A673 (cell line): ENCODE results near the gene WDR41. TPM values are rescaled to one million over a fixed set of nuclear protein-coding genes. Genes with fewer than 3 reads are reported as not detected.

Experiments used
- BruUV-seq: library from RNA; stranded (reverse); fragments of 400-500 nt; replicated peaks from 2 replicates; lab custom pipeline; 2021; lab: Mats Ljungman, UMichigan
- CTCF ChIA-PET: fragments of 300-600 bp; sonication (Branson Sonifier 250); formaldehyde crosslinking; loops from one replicate; lab custom pipeline; 2022; ENCODE audit warnings: antibody characterized with exemption; lab: Charles Lee
- POLR2A ChIA-PET: fragments of 300-600 bp; sonication (Branson Sonifier 250); formaldehyde crosslinking; loops from one replicate; lab custom pipeline; 2022; ENCODE audit warnings: antibody characterized with exemption; ENCODE audit not compliant: low non-redundant PET; lab: Charles Lee
- DNase-seq: peaks from one replicate; pipeline ENCODE4 v3.0.0-alpha.2; 2015; ENCODE audit warnings: low spot score
- H3K27ac ChIP-seq: fragments of 200-600 bp; sonication (generic); 2 replicates; pipeline ENCODE4 v1.5.1; 2016; ENCODE audit warnings: mixed run types, low read depth, mild to moderate bottlenecking, mixed read lengths, antibody characterized with exemption, low read length; ENCODE audit not compliant: poor library complexity, severe bottlenecking
- H3K27me3 ChIP-seq: fragments of 200-600 bp; sonication (generic); replicated peaks from 2 replicates; pipeline ENCODE4 v1.6.1; 2017; ENCODE audit warnings: mixed run types, low read depth, mild to moderate bottlenecking, mixed read lengths, antibody characterized with exemption, low read length; ENCODE audit not compliant: insufficient read depth, poor library complexity
- H3K36me3 ChIP-seq: fragments of 200-600 bp; sonication (generic); 2 replicates; pipeline ENCODE4 v1.6.1; 2016; ENCODE audit warnings: mixed run types, mild to moderate bottlenecking, mixed read lengths, antibody characterized with exemption, low read length; ENCODE audit not compliant: insufficient read depth, poor library complexity, severe bottlenecking
- H3K4me1 ChIP-seq: fragments of 200-600 bp; sonication (generic); 2 replicates; pipeline ENCODE4 v1.6.1; 2017; ENCODE audit warnings: mixed run types, mild to moderate bottlenecking, mixed read lengths, antibody characterized with exemption, low read length; ENCODE audit not compliant: insufficient read depth, poor library complexity, severe bottlenecking
- H3K4me3 ChIP-seq: fragments of 200-600 bp; sonication (generic); 2 replicates; pipeline ENCODE4 v1.5.1; 2016; ENCODE audit warnings: low read depth, mixed run types, mild to moderate bottlenecking, mixed read lengths, low read length; ENCODE audit not compliant: poor library complexity, severe bottlenecking
- H3K9me3 ChIP-seq: fragments of 200-600 bp; sonication (generic); 2 replicates; pipeline ENCODE4 v1.6.1; 2016; ENCODE audit warnings: mixed run types, low read depth, mild to moderate bottlenecking, mixed read lengths, antibody characterized with exemption, low read length; ENCODE audit not compliant: poor library complexity, severe bottlenecking
- EZH2 ChIP-seq: fragments of 200-600 bp; sonication (generic); IDR thresholded peaks from 2 replicates; pipeline ENCODE4 v1.6.1; 2017; ENCODE audit warnings: borderline replicate concordance, low read depth, mild to moderate bottlenecking, mixed read lengths, antibody characterized with exemption, low read length; ENCODE audit not compliant: poor library complexity, severe bottlenecking
- intact Hi-C: fragments of 100-400 bp; cut with micrococcal nuclease; formaldehyde crosslinking; loops from one replicate; pipeline ENCODE4 v1.10.0; 2022; ENCODE audit not compliant: unreplicated experiment
- total RNA-seq: library from RNA; stranded (reverse); gene quantifications from 2 replicates; pipeline ENCODE4 v1.2.3, GENCODE V29; 2021
- TF ChIP-seq, protein P1 (sequence below): fragments of 300-800, 200-600 bp; sonication (generic); conservative IDR thresholded peaks from 2 replicates; pipeline ENCODE4 v1.5.1; 2017; ENCODE audit warnings: low read depth, mild to moderate bottlenecking, antibody characterized with exemption, low read length, moderate library complexity, mixed read lengths

Gene WDR41
- total RNA-seq, 1 experiment from 2014 or later: 30.4 TPM

DNA sequence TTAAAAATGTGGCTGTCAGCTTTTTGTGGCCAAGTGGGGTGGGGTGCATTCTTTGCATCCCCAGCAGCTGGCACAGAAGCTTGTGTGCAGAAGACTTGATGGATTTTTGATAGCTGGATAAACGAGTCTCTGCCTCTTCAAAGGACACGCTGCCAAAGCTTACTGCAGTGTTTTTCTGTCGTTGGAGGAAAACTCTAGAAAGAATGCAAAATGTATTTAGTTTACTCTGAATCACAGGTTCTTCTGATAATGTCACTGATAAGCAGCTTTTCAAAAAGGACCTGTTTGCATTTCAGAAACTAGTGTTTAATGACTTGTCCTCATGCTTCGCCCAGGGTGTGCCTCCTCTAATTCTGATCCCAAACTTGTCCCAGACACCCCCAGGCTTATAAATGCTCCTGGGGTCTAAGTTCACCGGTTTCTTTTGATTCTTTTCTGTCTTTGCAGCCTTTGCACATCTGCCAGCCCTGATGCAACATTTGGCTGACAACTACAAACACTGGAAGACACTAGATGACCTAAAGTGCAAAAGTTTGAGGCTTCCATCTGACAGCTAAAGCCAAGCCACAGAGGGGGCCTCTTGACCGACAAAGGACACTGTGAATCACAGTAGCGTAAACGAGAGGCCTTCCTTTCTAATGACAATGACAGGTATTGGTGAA lies 66.0 kb downstream of the WDR41 start:
- no peaks in the 10 kb centered on the region for H3K4me1 ChIP-seq
- intact Hi-C loops: no loop called here
- ChIA-PET CTCF (no interaction called here), POLR2A (no interaction called here)
- H3K36me3 ChIP-seq: no peaks in the 10 kb centered on the region
- no TSS peak for BruUV-seq
- no peak for TF ChIP-seq EZH2
- TF ChIP-seq, protein P1, sequence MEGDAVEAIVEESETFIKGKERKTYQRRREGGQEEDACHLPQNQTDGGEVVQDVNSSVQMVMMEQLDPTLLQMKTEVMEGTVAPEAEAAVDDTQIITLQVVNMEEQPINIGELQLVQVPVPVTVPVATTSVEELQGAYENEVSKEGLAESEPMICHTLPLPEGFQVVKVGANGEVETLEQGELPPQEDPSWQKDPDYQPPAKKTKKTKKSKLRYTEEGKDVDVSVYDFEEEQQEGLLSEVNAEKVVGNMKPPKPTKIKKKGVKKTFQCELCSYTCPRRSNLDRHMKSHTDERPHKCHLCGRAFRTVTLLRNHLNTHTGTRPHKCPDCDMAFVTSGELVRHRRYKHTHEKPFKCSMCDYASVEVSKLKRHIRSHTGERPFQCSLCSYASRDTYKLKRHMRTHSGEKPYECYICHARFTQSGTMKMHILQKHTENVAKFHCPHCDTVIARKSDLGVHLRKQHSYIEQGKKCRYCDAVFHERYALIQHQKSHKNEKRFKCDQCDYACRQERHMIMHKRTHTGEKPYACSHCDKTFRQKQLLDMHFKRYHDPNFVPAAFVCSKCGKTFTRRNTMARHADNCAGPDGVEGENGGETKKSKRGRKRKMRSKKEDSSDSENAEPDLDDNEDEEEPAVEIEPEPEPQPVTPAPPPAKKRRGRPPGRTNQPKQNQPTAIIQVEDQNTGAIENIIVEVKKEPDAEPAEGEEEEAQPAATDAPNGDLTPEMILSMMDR: no peak
- no peak overlapping the region for H3K4me3 ChIP-seq
- H3K27me3 ChIP-seq: no peaks in the 10 kb centered on the region
- H3K27ac ChIP-seq: no peak overlapping the region
- DNase-seq: no peak
- no peaks in the 10 kb centered on the region for H3K9me3 ChIP-seq

DNA sequence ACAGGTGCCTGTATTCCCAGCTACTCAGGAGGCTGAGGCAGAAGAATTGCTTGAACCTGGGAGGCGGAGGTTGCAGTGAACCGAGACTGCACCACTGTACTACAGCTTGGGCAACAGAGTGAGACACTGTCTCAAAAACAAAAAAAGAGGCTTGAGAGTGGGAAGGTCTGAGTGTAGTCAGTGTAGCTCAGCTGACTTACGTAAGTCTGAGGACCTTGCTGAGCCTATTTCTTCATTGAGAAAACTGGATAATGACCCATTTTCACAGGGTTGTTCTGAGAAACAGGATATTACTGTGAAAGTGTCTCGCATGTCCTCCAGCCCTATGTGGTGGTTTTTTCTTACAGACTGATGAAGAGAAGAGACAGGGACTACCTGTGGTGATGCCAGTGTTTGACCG lies 66.7 kb downstream of the WDR41 start:
- CTCF ChIA-PET: no interaction called here
- intact Hi-C loops: no loop called here
- no peak overlapping the region for H3K4me3 ChIP-seq
- BruUV-seq: no TSS peak
- POLR2A ChIA-PET: no interaction called here
- H3K27me3 ChIP-seq: no peaks in the 10 kb centered on the region
- no peaks in the 10 kb centered on the region for H3K36me3 ChIP-seq
- no peak for DNase-seq
- no peaks in the 10 kb centered on the region for H3K9me3 ChIP-seq
- H3K27ac ChIP-seq: no peak overlapping the region
- TF ChIP-seq, protein P1: no peak
- TF ChIP-seq EZH2: no peak
- no peaks in the 10 kb centered on the region for H3K4me1 ChIP-seq

DNA sequence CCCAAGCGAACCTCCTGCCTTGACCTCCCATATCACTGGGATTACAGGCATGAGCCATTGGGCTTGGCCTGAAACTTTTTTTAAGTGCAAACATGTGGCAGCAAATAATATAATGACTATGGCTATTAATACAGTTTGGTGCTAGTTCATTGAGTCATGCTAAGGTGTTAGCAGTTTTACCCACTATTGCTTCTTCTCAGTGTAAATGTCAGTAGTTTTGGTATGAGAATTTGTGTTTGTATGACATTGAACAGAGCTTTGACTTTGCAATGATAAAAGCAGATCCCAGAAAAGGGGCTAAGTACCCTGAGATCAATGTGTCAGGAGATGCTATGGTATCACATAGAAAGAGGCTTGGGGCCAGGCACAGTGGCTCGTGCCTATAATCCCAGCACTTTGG lies 67.2 kb downstream of the WDR41 start:
- Histone ChIP-seq H3K36me3 (no peaks in the 10 kb centered on the region), H3K27me3 (no peaks in the 10 kb centered on the region), H3K9me3 (no peaks in the 10 kb centered on the region), H3K27ac (no peak overlapping the region), H3K4me1 (no peaks in the 10 kb centered on the region), H3K4me3 (no peak overlapping the region)
- intact Hi-C loops: no loop called here
- TF ChIP-seq, protein P1: no peak
- no peak for TF ChIP-seq EZH2
- ChIA-PET POLR2A (no interaction called here), CTCF (no interaction called here)
- no peak for DNase-seq
- no TSS peak for BruUV-seq
